Stimulated activated CD8-positive, alpha-beta memory T cell treated with anti-CD3 and anti-CD28 coated beads, Interleukin-15, amount 100 ng/mL, for 4 hours (primary cell): ENCODE measurements around the gene ZNF726.
"Not testable (repeated sequence)": the region's sequence is repeated elsewhere in the genome, so short reads cannot be mapped to it uniquely, and the experiment has no call there.

Experiments
- DNase-seq, 2 donors: peaks; one replicate each; pipeline ENCODE4 v3.0.0-alpha.2; 2020; ENCODE audit warnings: low read depth in 2 of 2

Gene ZNF726

DNA sequence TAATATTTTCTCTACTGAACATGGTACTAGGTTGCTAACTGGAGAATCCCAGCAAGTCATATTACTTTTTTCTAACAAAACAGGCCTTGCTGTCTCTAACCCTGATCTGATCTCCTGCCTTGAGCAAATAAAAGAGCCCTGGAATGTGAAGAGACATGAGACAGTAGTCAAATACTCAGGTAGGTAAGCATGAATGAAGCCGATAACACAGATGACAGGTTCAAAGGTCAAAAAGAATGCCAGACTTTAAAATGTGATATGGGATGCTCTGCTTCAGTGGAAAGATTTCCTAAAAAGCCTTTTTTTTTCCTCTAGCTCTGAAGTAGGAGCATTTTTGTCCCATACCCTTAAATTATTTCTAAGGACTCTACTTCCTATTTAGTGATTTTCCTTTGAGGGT, 28.7 kb downstream of the ZNF726 start:
- DNase-seq: no peak

DNA sequence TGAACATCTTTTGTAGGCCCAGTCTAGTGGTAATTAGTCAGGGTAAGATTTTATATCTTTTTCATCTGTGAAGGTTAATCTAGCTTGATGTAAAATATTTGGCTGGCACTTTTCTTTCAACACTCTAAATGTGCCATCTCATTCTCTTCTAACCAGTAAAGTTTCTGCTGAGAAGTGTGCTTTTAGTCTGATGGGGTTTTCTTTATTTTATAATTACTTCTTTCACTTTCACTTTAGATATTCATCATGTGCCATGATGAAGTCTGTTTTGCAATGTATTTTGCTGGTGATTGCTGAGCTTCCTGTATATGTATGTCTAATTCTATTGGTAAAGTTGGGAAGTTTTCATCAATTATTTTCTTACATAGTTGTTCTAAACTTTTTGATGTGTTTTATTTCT, 31.9 kb downstream of the ZNF726 start:
- DNase-seq: no peak

DNA sequence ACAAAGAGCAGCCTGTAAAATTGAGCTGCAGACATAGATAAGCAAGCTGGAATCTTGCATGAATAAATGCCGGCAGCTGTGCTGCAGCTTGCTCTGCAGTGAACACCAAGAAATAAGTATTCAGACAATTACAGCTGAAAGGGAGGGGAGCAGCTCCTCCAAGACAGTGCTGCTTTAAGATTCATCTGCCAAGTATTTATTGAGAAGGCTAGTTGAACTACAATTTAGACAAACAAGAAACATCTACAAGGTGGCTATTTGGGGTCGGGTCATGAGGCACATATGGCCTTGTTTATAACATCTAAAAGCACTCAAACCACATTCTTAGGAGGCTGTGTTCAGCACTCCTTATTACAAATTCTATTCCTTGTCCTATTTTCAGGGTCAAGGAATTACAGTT, 34.9 kb downstream of the ZNF726 start:
- DNase-seq: no peak

DNA sequence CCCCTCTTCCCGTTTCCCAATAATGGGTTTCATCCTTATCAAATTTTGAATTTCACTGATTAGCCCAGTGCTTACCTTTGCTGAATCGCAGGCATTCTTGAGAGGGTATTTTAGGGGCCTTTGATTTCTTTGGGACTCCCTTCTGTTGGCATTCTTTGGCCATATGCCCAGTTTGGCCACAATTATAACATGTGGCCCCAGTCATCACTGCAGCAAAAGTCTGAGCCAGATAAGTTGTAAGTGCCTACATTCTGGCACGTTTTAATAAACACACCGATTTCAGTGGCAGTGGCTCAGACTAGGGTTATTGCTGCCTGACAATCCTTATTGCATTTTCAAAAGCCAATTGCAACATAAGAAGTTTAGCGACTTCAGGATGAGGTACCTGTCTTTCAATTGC, 41.4 kb downstream of the ZNF726 start:
- DNase-seq: no peak

DNA sequence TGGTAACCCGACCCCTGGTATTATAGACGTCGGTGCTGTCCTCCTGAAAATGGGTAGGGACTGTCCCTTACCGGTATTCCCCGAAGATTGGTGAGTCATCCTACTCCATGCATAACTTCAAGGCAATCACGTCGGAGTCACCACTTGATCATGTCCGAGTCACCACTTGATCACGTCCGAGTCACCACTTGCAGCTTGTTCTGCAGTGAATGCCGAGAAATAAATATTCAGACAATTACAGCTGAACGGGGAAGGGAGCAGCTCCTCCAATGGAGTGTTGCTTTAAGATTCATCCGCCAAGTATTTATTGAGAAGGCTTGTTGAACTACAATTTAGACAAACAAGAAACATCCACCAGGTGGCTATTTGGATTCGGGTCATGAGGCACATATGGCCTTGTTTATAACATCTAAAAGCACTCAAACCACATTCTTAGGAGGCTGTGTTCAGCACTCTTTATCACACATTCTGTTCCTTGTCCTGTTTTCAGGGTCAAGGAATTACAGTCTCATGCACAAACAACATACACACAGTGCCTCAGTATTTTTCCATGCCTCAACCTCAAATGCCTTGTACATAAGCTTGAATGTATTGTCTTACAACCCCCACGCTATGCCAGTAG, 43.1 kb downstream of the ZNF726 start:
- no peak for DNase-seq

DNA sequence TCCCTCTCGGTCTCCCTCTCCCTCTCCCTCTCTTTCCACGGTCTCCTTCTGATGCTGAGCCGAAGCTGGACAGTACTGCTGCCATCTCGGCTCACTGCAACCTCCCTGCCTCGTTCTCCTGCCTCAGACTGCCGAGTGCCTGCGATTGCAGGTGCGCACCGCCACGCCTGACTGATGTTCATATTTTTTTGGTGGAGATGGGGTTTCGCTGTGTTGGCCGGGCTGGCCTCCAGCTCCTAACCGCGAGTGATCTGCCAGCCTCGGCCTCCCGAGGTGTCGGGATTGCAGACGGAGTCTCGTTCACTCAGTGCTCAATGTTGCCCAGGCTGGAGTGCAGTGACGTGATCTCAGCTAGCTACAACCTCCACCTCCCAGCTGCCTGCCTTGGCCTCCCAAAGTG, 48.7 kb downstream of the ZNF726 start:
- not testable (repeated sequence) for DNase-seq

DNA sequence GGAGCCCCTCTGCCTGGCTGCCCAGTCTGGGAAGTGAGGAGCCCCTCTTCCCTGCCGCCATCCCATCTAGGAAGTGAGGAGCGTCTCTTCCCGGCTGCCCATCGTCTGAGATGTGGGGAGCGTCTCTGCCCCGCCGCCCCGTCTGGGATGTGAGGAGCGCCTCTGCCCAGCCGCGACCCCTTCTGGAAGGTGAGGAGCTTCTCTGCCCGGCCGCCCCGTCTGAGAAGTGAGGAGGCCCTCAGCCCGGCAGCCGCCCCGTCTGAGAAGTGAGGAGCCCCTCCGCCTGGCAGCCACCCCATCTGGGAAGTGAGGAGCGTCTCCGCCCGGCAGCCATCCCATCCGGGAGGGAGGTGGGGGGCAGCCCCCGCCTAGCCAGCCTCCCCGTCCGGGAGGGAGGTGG, 49.2 kb downstream of the ZNF726 start:
- not testable (repeated sequence) for DNase-seq

DNA sequence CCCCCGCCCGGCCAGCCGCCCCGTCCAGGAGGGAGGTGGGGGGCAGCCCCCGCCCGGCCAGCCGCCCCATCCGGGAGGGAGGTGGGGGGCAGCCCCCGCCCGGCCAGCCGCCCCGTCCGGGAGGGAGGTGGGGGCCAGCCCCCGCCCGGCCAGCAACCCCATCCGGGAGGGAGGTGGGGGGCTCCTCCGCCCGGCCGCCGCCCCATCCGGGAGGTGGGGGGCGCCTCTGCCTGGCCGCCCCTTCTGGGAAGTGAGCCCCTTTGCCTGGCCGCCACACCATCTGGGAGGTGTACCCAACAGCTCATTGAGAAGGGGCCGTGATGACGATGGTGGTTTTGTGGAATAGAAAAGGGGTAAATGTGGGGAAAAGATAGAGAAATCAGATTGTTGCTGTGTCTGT, 49.6 kb downstream of the ZNF726 start:
- DNase-seq: not testable (repeated sequence)

DNA sequence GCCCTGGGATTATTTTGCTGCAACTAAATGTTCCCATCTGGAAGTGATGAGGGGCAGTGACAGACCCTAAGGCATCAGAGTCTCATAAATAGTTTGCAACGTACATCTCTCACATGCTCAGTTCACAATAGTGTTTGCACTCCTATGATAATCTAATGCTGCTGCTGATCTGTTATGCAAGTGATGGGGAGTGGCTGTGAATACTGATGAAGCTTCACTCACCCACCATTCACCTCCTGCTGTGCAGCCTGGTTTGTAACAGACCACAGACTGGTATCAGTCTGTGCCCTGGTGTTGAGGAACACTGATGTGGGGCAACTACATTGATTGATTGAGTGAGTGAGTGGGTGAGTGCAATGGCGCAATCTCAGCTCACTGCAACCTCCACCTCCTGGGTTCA, 54.9 kb downstream of the ZNF726 start:
- DNase-seq: no peak

DNA sequence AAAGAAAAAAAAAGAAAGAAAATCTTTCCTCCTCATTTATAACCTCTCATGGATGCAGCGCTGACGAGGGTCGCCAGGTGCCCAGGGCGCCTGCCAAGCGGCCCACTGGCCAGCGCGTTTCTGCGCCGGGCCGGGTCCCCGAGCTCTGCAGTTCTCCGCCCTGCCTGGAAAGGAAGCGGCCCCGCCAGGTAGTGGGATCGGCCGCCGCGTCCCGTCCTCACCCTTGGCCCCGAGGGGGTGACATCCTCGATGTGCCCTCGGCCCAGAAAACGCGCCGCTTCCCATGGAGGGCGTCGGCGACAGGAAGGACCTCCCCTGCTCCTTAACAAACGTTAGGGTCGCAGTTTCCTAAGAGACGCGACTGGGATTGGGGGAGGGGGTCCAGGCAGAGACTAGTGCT, 56.9 kb downstream of the ZNF726 start:
- no peak for DNase-seq

DNA sequence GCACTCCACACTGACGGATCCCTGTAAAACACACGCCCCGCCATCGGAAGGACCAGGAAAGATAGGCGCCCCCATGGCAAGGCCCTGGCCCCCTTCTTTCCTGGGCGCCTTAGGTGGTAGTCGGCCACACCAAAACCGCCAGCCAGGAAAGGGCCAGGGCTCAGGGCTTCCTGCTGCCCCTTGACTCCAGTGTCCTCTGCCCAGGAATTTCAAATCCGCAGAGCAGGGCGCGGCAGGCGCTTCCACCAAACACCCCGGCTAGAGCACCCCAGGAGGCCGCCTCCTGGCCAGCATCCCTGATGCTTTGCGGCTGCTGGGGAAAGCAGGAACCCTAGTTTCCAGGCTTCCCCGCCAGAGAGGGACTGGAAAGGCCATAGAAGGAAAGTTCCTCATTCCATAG, 57.5 kb downstream of the ZNF726 start:
- no peak for DNase-seq

DNA sequence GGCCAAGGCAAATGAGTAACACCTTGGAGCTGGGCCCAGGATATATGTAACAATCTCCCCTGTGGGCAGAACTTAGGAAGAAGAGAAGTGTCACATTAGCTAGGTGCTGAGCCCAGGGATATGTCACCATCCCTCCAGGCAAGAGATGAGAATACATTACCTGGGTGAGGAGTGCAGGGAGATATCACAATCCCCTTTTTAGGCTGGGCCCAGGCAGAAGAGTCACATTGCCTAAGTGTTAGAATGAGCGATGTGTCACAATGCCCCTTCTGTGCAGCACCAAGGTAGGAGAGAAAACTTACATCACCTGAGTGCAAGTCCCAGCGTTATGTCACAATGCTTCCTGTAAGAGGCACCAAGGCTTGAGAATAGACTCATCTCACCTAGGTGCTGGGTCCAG, 60.3 kb downstream of the ZNF726 start:
- no peak for DNase-seq

DNA sequence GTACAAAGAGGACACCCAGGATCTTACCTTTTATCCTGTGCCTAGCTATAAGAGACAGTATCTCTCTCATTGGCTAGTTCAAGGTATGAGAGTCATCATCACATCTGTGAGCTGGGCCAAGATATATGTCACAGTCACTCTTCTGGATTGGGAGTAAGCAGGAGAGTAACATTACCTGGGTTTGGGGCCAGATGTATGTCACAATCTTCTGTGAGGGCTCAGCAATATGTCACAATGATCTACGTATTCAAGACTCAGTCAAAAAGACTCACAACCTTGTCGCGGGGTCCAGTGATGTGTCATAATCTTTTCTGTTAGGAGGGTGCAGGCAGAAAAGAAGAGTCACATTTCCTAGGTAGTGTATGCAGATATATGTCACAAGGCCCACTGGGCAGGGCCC, 61.9 kb downstream of the ZNF726 start:
- not testable (repeated sequence) for DNase-seq

DNA sequence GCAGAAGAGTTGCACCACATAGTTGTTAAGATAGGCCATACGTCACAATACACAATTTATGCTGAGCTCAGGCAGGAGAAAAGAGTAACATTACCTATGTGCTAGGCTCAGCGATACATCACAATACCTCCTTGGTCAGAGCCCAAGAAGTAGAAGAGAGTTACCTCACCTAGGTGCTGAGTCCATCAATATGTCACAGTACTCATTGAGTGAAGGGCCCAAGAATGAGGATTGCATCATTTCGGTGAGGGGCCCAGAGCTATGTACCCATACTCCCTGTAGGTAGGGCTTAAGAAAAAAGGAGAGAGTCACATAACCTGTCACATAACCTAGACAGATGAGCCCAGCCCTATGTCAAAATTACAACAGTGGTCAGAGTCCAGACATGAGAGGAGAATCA, 62.6 kb downstream of the ZNF726 start:
- not testable (repeated sequence) for DNase-seq

DNA sequence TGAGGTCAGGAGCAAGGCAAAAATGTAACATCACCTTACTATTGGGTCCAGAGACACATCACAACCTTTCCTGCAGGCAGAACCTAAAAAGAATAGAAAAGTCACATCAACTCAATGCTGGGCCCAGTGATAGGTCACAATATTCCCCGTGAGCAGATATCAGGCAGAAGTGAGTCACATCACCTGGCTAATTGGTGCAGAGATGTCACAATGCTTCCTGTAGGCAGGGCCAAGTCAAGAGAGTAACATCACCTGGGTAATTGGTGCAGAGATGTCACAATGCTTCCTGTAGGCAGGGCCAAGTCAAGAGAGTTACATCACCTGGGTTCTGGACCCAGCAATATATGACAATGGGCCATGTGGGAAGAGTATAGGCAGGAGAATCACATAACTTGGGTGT, 63.4 kb downstream of the ZNF726 start:
- DNase-seq: no peak

DNA sequence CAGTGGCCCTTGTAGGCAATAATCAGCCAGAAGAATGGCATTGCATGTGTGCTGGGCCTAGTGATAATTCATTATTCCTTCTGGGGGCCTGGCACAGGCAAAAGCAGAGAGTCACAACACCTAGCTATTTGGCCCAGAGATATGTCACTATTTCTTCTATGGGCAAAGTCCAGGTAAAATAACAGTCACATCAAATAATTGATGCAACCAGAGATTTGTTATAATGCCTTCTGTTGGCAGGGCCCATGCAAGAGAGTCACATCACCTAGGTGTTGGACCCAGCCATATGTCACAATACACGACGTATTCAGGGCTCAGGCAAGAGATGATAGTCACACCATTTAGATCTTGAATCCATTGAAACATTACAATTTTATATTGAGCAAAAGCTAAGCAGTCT, 66.1 kb downstream of the ZNF726 start:
- DNase-seq: no peak

DNA sequence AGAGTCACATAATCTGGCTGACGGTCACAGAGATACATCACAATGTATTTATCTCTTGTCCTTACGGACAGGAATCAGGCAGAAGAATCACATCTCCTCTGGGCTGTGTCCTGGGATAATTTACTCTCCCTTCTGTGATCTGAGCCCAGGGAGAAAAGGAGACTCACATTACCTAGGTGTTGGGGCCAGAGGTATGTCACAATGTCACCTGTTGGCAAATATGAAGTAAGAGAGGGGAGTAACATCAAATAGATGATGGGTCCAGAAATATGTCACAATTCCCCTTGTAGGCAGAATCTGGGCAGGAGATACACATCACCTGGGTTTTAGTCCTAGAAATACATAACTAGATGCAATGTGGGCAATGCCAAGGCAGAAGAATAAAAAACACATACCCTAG, 67.2 kb downstream of the ZNF726 start:
- no peak for DNase-seq

DNA sequence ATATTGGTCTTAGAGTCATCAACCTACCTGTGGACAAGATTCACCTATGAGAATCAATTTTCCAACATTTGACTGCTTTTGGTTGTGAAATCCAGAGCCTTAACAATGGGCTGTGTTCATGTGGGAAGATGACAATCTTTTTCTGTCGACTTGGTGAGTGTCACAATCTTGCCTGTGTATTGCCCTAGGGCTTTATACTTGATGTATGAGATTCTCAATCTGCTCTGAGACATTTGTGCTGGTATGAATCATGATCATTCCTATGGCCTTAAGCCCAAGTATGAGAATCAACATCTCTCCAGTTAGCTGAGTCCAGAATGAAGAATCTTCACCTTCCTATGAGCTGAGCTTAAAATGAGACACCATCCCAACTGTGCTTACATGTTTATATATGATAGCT, 68.7 kb downstream of the ZNF726 start:
- no peak for DNase-seq
